Subcutaneous adipose tissue (tissue), 4 donors: Measurements from ENCODE around the gene XRN1. TPM values are rescaled to one million over a fixed set of nuclear protein-coding genes. Genes with fewer than 3 reads are reported as not detected.

Source experiments
- total RNA-seq, 4 donors: library from RNA; depleted of rRNA; stranded (reverse); fragments of >200 nt; gene quantifications; one replicate each; pipeline ENCODE4 v1.1.0, GENCODE V29; 2016
- TF ChIP-seq, protein P1 (sequence below): fragments of 450-650 bp; IDR thresholded peaks from one replicate; pipeline ENCODE4 v1.5.1; 2016; ENCODE audit warnings: low read depth, mild to moderate bottlenecking, control low read depth, antibody characterized with exemption, moderate library complexity

The XRN1 gene
- total RNA-seq, 4 donors from 2014 or later, result 49.6 to 83.3 (median 58.9) TPM

DNA sequence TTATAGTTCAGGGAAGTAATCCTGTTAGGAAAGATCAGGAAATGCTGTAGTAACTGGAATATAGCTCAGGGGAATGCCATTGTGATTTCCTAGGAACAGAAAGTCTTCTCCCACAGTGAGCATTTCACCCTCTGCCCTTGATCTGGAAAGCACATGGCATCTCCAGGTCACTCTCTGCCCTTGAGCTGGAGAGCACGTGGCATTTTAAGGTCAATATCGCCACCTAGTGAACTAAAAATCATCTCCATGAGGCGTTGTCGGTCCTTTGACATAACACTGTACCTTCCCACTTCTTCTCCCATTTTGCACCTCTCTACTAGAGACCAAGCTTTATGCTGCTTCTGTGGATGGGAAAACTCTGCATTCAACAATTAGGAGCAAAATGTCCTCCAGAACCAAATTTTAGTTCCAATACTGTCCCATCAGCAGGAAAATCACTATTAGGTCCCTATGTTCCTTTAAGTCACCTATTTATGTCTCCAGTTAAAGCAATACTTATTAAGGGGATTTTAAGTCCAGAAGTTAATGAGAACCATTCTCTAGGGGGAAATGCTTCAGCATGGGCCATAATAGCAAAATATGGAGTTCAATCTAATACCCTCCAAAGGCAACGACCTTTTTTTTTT is 167.8 kb downstream of the XRN1 start:
- TF ChIP-seq, protein P1, sequence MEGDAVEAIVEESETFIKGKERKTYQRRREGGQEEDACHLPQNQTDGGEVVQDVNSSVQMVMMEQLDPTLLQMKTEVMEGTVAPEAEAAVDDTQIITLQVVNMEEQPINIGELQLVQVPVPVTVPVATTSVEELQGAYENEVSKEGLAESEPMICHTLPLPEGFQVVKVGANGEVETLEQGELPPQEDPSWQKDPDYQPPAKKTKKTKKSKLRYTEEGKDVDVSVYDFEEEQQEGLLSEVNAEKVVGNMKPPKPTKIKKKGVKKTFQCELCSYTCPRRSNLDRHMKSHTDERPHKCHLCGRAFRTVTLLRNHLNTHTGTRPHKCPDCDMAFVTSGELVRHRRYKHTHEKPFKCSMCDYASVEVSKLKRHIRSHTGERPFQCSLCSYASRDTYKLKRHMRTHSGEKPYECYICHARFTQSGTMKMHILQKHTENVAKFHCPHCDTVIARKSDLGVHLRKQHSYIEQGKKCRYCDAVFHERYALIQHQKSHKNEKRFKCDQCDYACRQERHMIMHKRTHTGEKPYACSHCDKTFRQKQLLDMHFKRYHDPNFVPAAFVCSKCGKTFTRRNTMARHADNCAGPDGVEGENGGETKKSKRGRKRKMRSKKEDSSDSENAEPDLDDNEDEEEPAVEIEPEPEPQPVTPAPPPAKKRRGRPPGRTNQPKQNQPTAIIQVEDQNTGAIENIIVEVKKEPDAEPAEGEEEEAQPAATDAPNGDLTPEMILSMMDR, result no peak

DNA sequence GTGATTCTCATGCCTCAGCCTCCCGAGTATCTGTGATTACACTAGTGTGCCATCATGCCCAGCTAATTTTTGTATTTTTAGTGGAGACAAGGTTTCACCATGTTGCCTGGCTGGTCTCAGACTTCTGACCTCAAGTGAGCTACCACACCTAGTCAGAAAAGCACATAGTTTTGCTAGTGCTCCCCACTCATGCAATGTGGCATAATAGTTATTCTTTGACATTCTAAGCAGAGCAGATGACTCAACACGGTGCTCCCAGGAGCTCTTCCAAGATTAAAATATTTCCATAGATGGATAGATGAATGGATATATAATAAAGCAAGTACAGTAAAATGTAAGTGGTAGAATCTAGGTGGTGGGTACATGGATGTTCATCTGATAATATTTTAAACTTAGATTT is 169.4 kb downstream of the XRN1 start:
- TF ChIP-seq, protein P1, result no peak

DNA sequence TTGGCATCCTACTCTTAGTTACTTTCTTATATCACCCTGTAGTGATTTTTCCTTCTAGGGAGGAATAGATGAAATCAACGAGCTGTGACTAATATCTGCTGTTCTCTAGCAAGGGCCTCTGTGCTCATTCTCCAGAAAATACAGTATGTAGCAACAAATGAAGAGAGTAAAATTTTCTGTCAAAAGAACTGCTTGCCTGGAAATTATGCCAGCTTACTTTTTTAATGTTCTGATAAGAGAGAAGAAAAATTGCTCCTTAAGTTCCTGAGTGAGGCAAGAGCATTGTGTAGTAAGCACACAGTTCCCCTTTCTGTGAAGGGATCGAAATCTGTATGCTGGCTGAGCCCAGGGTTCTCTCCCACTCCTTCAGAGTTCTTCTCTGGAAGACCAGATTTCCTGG is 171.1 kb downstream of the XRN1 start:
- TF ChIP-seq, protein P1, result no peak

DNA sequence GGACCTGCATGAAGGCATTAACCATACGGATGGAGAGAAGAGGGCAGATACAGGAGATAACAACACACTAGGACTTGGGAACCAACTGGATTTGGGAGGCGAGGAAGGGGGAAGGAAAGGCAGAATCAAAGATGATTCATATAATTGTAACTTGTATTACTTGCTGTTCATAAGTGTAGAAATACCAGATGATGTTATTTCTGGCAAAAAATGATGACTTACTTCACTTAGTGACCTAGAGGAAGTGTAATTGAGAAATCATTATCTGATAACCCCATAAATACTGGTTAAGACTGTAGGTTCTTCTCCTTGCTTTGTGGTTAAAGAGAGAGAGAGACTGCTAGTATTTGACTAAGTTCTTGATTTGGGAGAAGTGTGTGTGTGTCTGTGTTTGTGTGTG is 172.0 kb downstream of the XRN1 start:
- TF ChIP-seq, protein P1, result no peak

DNA sequence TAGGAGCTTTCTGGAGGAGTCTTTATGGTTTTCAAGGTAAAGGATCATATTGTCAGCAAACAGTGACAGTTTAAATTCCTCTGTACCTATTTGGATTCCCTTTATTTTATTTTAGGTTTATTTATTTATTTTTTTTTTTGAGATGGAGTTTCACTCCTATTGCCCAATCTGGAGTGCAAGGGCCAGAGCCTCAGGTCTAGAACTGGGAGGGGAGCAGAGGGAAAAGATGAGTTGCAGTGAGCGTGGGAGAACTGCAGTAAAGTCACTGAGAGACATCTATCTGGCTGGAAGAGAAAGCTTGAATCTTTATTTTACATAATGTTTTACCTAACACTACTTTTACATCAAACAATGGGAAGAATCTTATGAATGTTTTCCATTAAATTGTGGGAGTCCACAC is 172.9 kb downstream of the XRN1 start:
- TF ChIP-seq, protein P1, result no peak

DNA sequence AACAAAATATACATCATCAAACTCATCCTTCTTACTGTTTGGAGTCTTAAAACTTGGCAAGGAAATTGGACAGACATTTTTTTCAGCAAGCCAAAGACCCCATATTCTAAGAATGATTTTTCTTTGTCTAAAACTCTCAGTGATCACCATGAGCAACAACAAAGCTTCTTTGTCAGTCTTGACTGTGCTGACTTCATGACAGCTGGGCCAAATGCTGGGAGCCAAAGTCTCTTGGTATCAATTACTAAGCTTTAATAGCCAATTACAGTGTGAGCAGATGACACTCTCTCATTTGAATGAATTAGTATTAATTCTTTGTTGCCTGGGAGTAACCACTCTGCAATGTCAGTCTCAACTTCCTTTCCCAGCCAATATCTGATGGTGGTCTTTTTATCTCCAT is 174.3 kb downstream of the XRN1 start:
- TF ChIP-seq, protein P1, result no peak

DNA sequence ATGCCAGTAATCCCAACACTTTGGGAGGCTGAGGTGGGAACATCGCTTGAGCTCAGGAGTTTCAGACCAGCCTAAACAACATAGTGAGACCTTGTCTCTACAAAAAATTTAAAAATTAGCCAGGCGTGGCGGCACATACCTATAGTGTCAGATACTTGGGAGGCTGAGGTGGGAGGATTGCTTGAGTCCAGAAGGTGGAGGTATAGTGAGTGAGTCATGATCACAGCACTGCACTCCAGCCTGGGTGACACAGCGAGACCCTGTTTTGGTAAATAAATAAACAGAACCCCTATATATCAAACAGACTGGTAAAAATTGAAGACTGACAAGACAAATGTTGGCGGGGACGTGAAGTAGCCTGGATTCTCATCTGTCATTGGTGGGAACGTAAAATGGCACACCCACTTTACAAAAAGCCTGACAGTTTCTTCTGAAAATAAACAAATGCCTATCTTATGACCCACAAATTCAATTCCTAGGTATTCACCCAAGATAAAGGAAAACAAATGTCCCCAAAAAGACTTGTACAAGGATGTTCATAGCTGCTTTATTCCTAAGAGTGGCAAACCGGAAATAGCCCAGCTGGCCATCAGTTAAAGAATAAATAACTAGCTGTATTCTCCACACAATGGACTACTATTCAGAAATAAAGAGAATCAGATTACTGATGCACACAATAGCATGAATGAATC is 175.5 kb downstream of the XRN1 start:
- TF ChIP-seq, protein P1, result no peak
